HG03097 (cell line): Measurements from ENCODE around the gene CLCN3.
"Not testable (repeated sequence)": the region's sequence is repeated elsewhere in the genome, so short reads cannot be mapped to it uniquely, and the experiment has no call there.

Source experiments
- ATAC-seq: cut with Tn5 transposase; IDR thresholded peaks from one replicate; pipeline ENCODE4 v1.9.1; 2021; ENCODE audit not compliant: unreplicated experiment, low FRiP score

CLCN3 gene

GRCh38 chr4:169768385-169768784, 148.0 kb downstream of the CLCN3 start:
- no peak for ATAC-seq

GRCh38 chr4:169770416-169770815, 150.0 kb downstream of the CLCN3 start:
- no peak for ATAC-seq

GRCh38 chr4:169771556-169772080, 151.2 kb downstream of the CLCN3 start:
- not testable (repeated sequence) for ATAC-seq
